MM.1S (cell line): Measurements from ENCODE around the gene PSMD1.
A peak's percentile ranks its signal among the peaks of the same experiment; 100 is the strongest.
"Not testable (repeated sequence)": the region's sequence is repeated elsewhere in the genome, so short reads cannot be mapped to it uniquely, and the experiment has no call there.

ENCODE experiments used
- DNase-seq: peaks from one replicate; pipeline ENCODE4 v3.0.0-alpha.2; 2015
- H2AFZ ChIP-seq: fragments of 300-600 bp; sonication (generic); 2 replicates; pipeline ENCODE4 v1.6.0; 2016; ENCODE audit warnings: antibody characterized with exemption, low read length
- H3F3A ChIP-seq: fragments of 300-600 bp; sonication (generic); 2 replicates; pipeline ENCODE4 v1.6.1; 2016; ENCODE audit warnings: mild to moderate bottlenecking, antibody characterized with exemption, low read length, moderate library complexity, mixed read lengths; ENCODE audit not compliant: insufficient read depth
- H3K27ac ChIP-seq: fragments of 300-600 bp; sonication (generic); 2 replicates; pipeline ENCODE4 v1.5.1; 2016; ENCODE audit warnings: mild to moderate bottlenecking, low read length
- H3K27me3 ChIP-seq: fragments of 300-600 bp; sonication (generic); replicated peaks from 2 replicates; pipeline ENCODE4 v1.6.0; 2016; ENCODE audit warnings: low read length; ENCODE audit not compliant: insufficient read depth
- H3K36me3 ChIP-seq: fragments of 300-600 bp; sonication (generic); replicated peaks from 2 replicates; pipeline ENCODE4 v1.6.1; 2016; ENCODE audit warnings: mild to moderate bottlenecking, low read length, mixed read lengths; ENCODE audit not compliant: insufficient read depth
- H3K4me1 ChIP-seq: fragments of 300-600 bp; sonication (generic); 2 replicates; pipeline ENCODE4 v1.6.1; 2016; ENCODE audit warnings: low read length, mixed read lengths
- H3K4me2 ChIP-seq: fragments of 300-600 bp; sonication (generic); 2 replicates; pipeline ENCODE4 v1.6.0; 2016; ENCODE audit warnings: low read depth, low read length
- H3K4me3 ChIP-seq: fragments of 300-600 bp; sonication (generic); 2 replicates; pipeline ENCODE4 v1.5.1; 2016; ENCODE audit warnings: low read length, mixed read lengths
- H3K79me2 ChIP-seq: fragments of 300-600 bp; sonication (generic); 2 replicates; pipeline ENCODE4 v1.6.1; 2016; ENCODE audit warnings: mixed run types, low read length, mixed read lengths
- H3K9ac ChIP-seq: fragments of 300-600 bp; sonication (generic); 2 replicates; pipeline ENCODE4 v1.6.1; 2016; ENCODE audit warnings: low read length, mixed read lengths
- H3K9me2 ChIP-seq: fragments of 300-600 bp; sonication (generic); replicated peaks from 2 replicates; pipeline ENCODE4 v1.6.1; 2016; ENCODE audit warnings: mild to moderate bottlenecking, low read length, mixed read lengths; ENCODE audit not compliant: insufficient read depth
- H3K9me3 ChIP-seq: fragments of 300-600 bp; sonication (generic); replicated peaks from 2 replicates; pipeline ENCODE4 v1.6.1; 2016; ENCODE audit warnings: mild to moderate bottlenecking, low read length, mixed read lengths; ENCODE audit not compliant: insufficient read depth
- H4K20me1 ChIP-seq: fragments of 300-600 bp; sonication (generic); 2 replicates; pipeline ENCODE4 v1.6.1; 2016; ENCODE audit warnings: mild to moderate bottlenecking, low read length, moderate library complexity, mixed read lengths; ENCODE audit not compliant: insufficient read depth
- EZH2 ChIP-seq: fragments of 300-600 bp; sonication (generic); optimal IDR thresholded peaks from 2 replicates; pipeline ENCODE3; 2017; ENCODE audit warnings: low read depth, mild to moderate bottlenecking, antibody characterized with exemption, low read length, mixed read lengths
- EZH2phosphoT487 ChIP-seq: fragments of 300-600 bp; sonication (generic); IDR thresholded peaks from 2 replicates; pipeline ENCODE4 v1.6.1; 2018; ENCODE audit warnings: antibody characterized with exemption, low read length
- TF ChIP-seq, protein P1 (sequence below): fragments of 300-600 bp; sonication (generic); IDR thresholded peaks from 2 replicates; pipeline ENCODE4 v1.5.1; 2016; ENCODE audit warnings: antibody characterized with exemption, low read length, mixed read lengths

The PSMD1 gene

DNA sequence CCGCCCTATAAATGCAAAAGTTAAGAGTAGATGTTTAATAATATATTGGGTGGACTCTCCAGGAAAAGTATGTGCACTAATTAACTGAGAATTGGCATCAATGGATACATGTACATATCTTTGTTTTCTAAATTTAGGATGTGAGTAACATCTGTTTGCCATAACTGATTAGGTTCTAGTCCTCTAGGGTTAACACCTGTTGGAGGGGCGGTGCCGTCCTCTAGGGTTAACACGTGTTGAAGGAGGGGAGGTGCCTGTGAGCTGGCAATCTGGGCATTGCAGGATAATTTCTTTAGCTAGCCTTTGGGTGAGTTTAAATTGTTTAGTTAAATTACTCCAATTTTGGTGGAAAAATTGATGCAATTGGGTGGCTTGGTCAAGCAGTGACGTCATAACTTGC, 37.3 kb downstream of the PSMD1 start:
- DNase-seq, result no peak
- H3K9me3 ChIP-seq, result no peaks in the 10 kb centered on the region
- no peak overlapping the region for H3K9ac ChIP-seq
- H3K36me3 ChIP-seq, result no peaks in the 10 kb centered on the region
- no peaks in the 10 kb centered on the region for H3K4me1 ChIP-seq
- no peak for TF ChIP-seq EZH2
- TF ChIP-seq, protein P1, sequence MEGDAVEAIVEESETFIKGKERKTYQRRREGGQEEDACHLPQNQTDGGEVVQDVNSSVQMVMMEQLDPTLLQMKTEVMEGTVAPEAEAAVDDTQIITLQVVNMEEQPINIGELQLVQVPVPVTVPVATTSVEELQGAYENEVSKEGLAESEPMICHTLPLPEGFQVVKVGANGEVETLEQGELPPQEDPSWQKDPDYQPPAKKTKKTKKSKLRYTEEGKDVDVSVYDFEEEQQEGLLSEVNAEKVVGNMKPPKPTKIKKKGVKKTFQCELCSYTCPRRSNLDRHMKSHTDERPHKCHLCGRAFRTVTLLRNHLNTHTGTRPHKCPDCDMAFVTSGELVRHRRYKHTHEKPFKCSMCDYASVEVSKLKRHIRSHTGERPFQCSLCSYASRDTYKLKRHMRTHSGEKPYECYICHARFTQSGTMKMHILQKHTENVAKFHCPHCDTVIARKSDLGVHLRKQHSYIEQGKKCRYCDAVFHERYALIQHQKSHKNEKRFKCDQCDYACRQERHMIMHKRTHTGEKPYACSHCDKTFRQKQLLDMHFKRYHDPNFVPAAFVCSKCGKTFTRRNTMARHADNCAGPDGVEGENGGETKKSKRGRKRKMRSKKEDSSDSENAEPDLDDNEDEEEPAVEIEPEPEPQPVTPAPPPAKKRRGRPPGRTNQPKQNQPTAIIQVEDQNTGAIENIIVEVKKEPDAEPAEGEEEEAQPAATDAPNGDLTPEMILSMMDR, result no peak
- H3F3A ChIP-seq, result no peaks in the 10 kb centered on the region
- H3K27me3 ChIP-seq, result no peaks in the 10 kb centered on the region
- no peak overlapping the region for H3K4me2 ChIP-seq
- no peaks in the 10 kb centered on the region for H4K20me1 ChIP-seq
- H3K79me2 ChIP-seq, result peaks cover 23% of the 10 kb centered on the region
- H3K4me3 ChIP-seq, result no peak overlapping the region
- no peaks in the 10 kb centered on the region for H3K9me2 ChIP-seq
- H2AFZ ChIP-seq, result no peak overlapping the region
- H3K27ac ChIP-seq, result no peak overlapping the region

DNA sequence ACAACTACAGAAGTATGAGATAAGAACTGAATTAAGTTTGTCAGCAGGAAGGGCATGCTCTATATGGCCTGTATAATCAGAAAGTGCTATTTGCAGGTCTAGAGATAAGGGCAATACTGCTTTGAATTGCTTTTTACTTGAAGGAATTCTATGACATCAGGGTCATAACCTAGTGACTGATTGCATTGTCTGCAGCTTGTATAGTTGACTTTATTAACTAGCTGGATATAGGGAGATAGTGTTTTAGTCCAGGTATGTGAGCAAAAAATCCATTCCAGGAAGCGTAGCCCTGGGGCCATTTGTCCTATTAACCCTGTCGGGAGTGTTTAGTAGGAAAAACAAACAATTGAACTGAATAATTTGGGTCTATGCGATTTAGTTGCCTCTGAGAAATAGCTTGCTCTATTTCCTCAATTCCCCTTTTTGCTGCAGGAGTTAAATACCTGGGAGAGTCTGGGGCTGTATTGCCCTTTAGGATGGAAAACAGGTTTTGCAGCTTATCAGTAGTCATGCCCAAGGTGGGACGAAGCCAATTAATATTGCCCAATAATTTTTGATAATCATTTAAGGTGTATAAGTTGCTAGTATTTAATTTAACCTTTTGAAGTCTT, 38.2 kb downstream of the PSMD1 start:
- H3K4me2 ChIP-seq, result no peak overlapping the region
- H3K9me2 ChIP-seq, result no peaks in the 10 kb centered on the region
- no peaks in the 10 kb centered on the region for H4K20me1 ChIP-seq
- no peaks in the 10 kb centered on the region for H3K27me3 ChIP-seq
- H3K9ac ChIP-seq, result no peak overlapping the region
- H3K4me1 ChIP-seq, result no peaks in the 10 kb centered on the region
- TF ChIP-seq, protein P1, result no peak
- no peak for TF ChIP-seq EZH2phosphoT487
- TF ChIP-seq EZH2, result no peak
- no peaks in the 10 kb centered on the region for H3K36me3 ChIP-seq
- H3F3A ChIP-seq, result no peaks in the 10 kb centered on the region
- no peak overlapping the region for H3K27ac ChIP-seq
- no peak overlapping the region for H3K4me3 ChIP-seq
- peaks cover 23% of the 10 kb centered on the region for H3K79me2 ChIP-seq
- H3K9me3 ChIP-seq, result no peaks in the 10 kb centered on the region
- H2AFZ ChIP-seq, result no peak overlapping the region
- DNase-seq, result no peak

DNA sequence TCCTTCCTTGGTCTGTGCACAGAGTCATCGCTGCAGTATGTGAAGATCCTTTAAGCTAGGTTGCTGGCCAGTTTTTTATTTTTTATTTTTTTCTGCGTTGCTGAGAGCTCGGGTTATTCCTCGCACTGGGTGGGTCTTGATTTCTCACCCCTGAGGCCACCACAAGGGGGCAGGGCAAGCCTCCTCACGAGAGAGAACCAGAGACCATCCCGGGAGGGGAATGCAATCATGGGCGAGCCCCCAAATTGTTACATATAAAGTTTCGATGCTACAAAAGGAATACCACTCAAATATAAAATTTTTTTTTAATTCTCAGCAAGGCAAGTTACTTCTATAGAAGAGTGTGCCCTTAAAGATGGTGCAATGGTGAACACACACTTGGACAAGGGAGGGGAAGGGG, 43.3 kb downstream of the PSMD1 start:
- Histone ChIP-seq H3K27ac (no peak overlapping the region), H3K27me3 (no peaks in the 10 kb centered on the region), H4K20me1 (no peaks in the 10 kb centered on the region; the same call in 1 of the 2 replicates), H3K79me2 (peaks cover 5% of the 10 kb centered on the region), H3K9ac (no peak overlapping the region), H3K9me3 (no peaks in the 10 kb centered on the region), H2AFZ (no peak overlapping the region), H3K4me2 (no peak overlapping the region), H3F3A (peaks cover 6% of the 10 kb centered on the region; the same call in 1 of the 2 replicates), H3K36me3 (no peaks in the 10 kb centered on the region), H3K9me2 (no peaks in the 10 kb centered on the region), H3K4me1 (no peaks in the 10 kb centered on the region), H3K4me3 (no peak overlapping the region)
- TF ChIP-seq EZH2phosphoT487, result no peak
- TF ChIP-seq, protein P1, result peak; percentile 32; the same call in 1 of the 2 replicates
- no peak for DNase-seq

DNA sequence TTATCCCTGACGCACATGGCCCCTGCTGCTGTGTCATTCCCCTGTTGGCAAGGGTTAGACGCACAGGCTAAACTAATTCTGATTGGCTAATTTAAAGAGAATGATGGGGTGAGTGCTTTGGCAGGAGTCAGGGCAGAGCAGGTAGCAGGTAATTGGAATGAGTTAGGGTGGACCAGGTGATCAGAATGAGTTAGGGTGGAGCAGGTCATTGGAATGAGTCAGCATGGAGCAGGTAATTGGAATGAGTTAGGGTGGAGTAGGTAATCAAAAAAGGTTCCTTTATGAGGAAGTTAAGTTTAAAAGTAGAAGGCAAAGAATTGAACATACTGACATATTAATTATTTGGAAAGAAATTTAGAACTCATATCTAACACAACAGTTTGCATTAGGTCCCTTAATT, 43.7 kb downstream of the PSMD1 start:
- not testable (repeated sequence) for H3K4me2 ChIP-seq, H2AFZ ChIP-seq, H3K36me3 ChIP-seq, H3K4me3 ChIP-seq, DNase-seq, H3K4me1 ChIP-seq, H3K9ac ChIP-seq, H3K9me2 ChIP-seq, H3K27ac ChIP-seq, H3F3A ChIP-seq, H3K79me2 ChIP-seq, H4K20me1 ChIP-seq, H3K27me3 ChIP-seq, H3K9me3 ChIP-seq
